Astrocyte (in vitro differentiated cells and primary cell): ENCODE measurements around the gene ABCA6.

Source experiments
- CTCF ChIP-seq: IDR thresholded peaks from 2 replicates; pipeline ENCODE4 v1.5.1; 2011; ENCODE audit warnings: low read depth, mild to moderate bottlenecking, inconsistent platforms, low read length, moderate library complexity; ENCODE audit not compliant: insufficient read depth
- EZH2 ChIP-seq: IDR thresholded peaks from 2 replicates; pipeline ENCODE4 v1.6.1; 2012; ENCODE audit warnings: mild to moderate bottlenecking, low read length, inconsistent platforms; ENCODE audit not compliant: insufficient read depth

- TF ChIP-seq CTCF: no peak
- no peak for TF ChIP-seq EZH2
These were observed 109.9 kb downstream of the ABCA6 start for GRCh38 chr17:69031839-69032238.
